B cell (primary cell): ENCODE measurements around the gene FUT7. TPM values are rescaled to one million over a fixed set of nuclear protein-coding genes. Genes with fewer than 3 reads are reported as not detected.

Source experiments
- ATAC-seq: fragments of 200-7000 bp; cut with Tn5 transposase; one replicate; pipeline ENCODE4 v1.10.0; 2021; ENCODE audit warnings: low read depth, mild to moderate bottlenecking, moderate number of reproducible peaks, moderate library complexity
- CTCF ChIA-PET: fragments of 350-600 bp; sonication (Branson Sonifier 250); formaldehyde crosslinking; loops from one replicate; lab custom pipeline; 2021; ENCODE audit warnings: antibody characterized with exemption, inconsistent platforms; lab: Charles Lee
- POLR2A ChIA-PET: fragments of 350-600 bp; sonication (Branson Sonifier 250); formaldehyde crosslinking; loops from one replicate; lab custom pipeline; 2021; ENCODE audit warnings: antibody characterized with exemption; lab: Charles Lee
- DNase-seq: peaks from one replicate; pipeline ENCODE4 v3.0.0; 2013
- H2AFZ ChIP-seq: 2 replicates; pipeline ENCODE4 v1.6.1; 2012; ENCODE audit warnings: mild to moderate bottlenecking, low read depth, low read length; ENCODE audit not compliant: insufficient read depth, poor library complexity, severe bottlenecking
- H3K27ac ChIP-seq, 2 donors: 1 replicate in 1 of 2; 2 replicates in 1 of 2; pipeline ENCODE4 v1.5.1; 2012 to 2013; ENCODE audit warnings: low read length in 2 of 2, mild to moderate bottlenecking in 2 of 2, moderate library complexity in 1 of 2
- H3K27me3 ChIP-seq, 4 experiments: fragments of 200-600 bp in 1 of 4; sonication (generic) in 1 of 4; replicated peaks in 1 of 4; 1 replicate in 2 of 4; 2 replicates in 2 of 4; pipeline versions ENCODE4 v1.6.1 to v1.7.0; 2013 to 2016; ENCODE audit warnings: low read length in 3 of 4, mild to moderate bottlenecking in 2 of 4, mixed read lengths in 1 of 4, moderate library complexity in 1 of 4; ENCODE audit not compliant: insufficient read depth in 4 of 4, control insufficient read depth in 3 of 4; ENCODE audit errors: control extremely low read depth in 1 of 4
- H3K36me3 ChIP-seq, 2 experiments: replicated peaks in 1 of 2; 1 replicate in 1 of 2; 2 replicates in 1 of 2; pipeline versions ENCODE4 v1.6.1 to v1.7.1; 2013; ENCODE audit warnings: low read length in 1 of 2; ENCODE audit not compliant: insufficient read depth in 2 of 2, control insufficient read depth in 1 of 2; ENCODE audit errors: control extremely low read depth in 1 of 2, extremely low read depth in 1 of 2
- H3K4me1 ChIP-seq, 2 donors: fragments of 200-600 bp in 1 of 2; sonication (generic) in 1 of 2; 1 replicate in 1 of 2; 2 replicates in 1 of 2; pipeline versions ENCODE4 v1.5.1 to v1.6.1; 2013 to 2017; ENCODE audit warnings: low read length in 2 of 2; ENCODE audit not compliant: control insufficient read depth in 2 of 2, insufficient read depth in 2 of 2
- H3K4me2 ChIP-seq: replicated peaks from 2 replicates; pipeline ENCODE3; 2012; ENCODE audit warnings: mild to moderate bottlenecking, low read depth, low read length; ENCODE audit not compliant: poor library complexity, severe bottlenecking
- H3K4me3 ChIP-seq, 5 experiments: fragments of 200-600 bp in 1 of 5; sonication (generic) in 1 of 5; 1 replicate in 3 of 5; 2 replicates in 2 of 5; pipeline versions ENCODE4 v1.5.1 to v1.7.0; 2011 to 2016; ENCODE audit warnings: low read length in 4 of 5, mild to moderate bottlenecking in 4 of 5, low read depth in 2 of 5, control low read depth in 1 of 5, moderate library complexity in 1 of 5; ENCODE audit not compliant: insufficient read depth in 1 of 5; ENCODE audit errors: control extremely low read depth in 1 of 5, extremely low read depth in 1 of 5
- H3K79me2 ChIP-seq: fragments of 200-600 bp; sonication (generic); one replicate; pipeline ENCODE4 v1.6.0; 2016; ENCODE audit warnings: low read length; ENCODE audit not compliant: control insufficient read depth, insufficient read depth
- H3K9ac ChIP-seq: fragments of 200-600 bp; sonication (generic); 2 replicates; pipeline ENCODE4 v1.6.1; 2017; ENCODE audit warnings: mild to moderate bottlenecking, low read length, moderate library complexity
- H3K9me3 ChIP-seq, 3 donors: one replicate each; pipeline versions ENCODE4 v1.6.1 to v1.7.1; 2013; ENCODE audit warnings: low read length in 2 of 3; ENCODE audit not compliant: control insufficient read depth in 2 of 3, insufficient read depth in 1 of 3; ENCODE audit errors: control extremely low read depth in 1 of 3
- H4K20me1 ChIP-seq: 2 replicates; pipeline ENCODE4 v1.6.0; 2012; ENCODE audit warnings: mild to moderate bottlenecking, low read length; ENCODE audit not compliant: insufficient read depth, control insufficient read depth, poor library complexity, severe bottlenecking
- H3K27ac Mint-ChIP-seq: one replicate; pipeline ENCODE4 v1.8.0; 2021; ENCODE audit warnings: mixed read lengths
- H3K27me3 Mint-ChIP-seq: one replicate; pipeline ENCODE4 v1.8.0; 2021; ENCODE audit warnings: mixed read lengths
- H3K4me1 Mint-ChIP-seq: one replicate; pipeline ENCODE4 v1.8.0; 2021; ENCODE audit warnings: mixed read lengths
- H3K4me3 Mint-ChIP-seq: one replicate; pipeline ENCODE4 v1.8.0; 2021; ENCODE audit warnings: mixed read lengths
- H3K9me3 Mint-ChIP-seq: one replicate; pipeline ENCODE4 v1.8.0; 2022; ENCODE audit warnings: mixed read lengths; ENCODE audit not compliant: insufficient read depth
- CTCF ChIP-seq: fragments of 200-600 bp; IDR thresholded peaks from one replicate; pipeline ENCODE4 v1.8.0; 2022; ENCODE audit warnings: antibody characterized with exemption, mild to moderate bottlenecking
- EZH2 ChIP-seq: IDR thresholded peaks from 2 replicates; pipeline ENCODE4 v1.6.1; 2012; ENCODE audit warnings: borderline replicate concordance, low read depth, mild to moderate bottlenecking, moderate library complexity, low read length; ENCODE audit not compliant: insufficient read depth, poor library complexity, severe bottlenecking
- WGBS: methylation state at CpG from one replicate; pipeline ENCODE4 v1.1.5; 2013; ENCODE audit warnings: missing lambda C conversion rate; ENCODE audit not compliant: insufficient coverage; 5-methylcytosine and 5-hydroxymethylcytosine counted together
- intact Hi-C: fragments of 100-400 bp; cut with micrococcal nuclease; formaldehyde crosslinking; loops from one replicate; pipeline ENCODE4 v1.10.0; 2022
- polyA plus RNA-seq: library from polyadenylated mRNA; depleted of rRNA; stranded (reverse); fragments of >200 nt; gene quantifications from 2 replicates; pipeline ENCODE4 v1.2.3, GENCODE V29; 2012
- total RNA-seq, 2 donors: library from RNA; stranded (reverse); fragments of 120-200 nt in 1 of 2; gene quantifications; 1 replicate in 1 of 2; 2 replicates in 1 of 2; pipeline versions ENCODE4 v1.2.3 to v1.2.4, GENCODE V29; 2013 to 2022

The FUT7 gene
- total and polyA plus RNA-seq, 2 donors (not counting 1 experiment from before 2014, with no cell fraction given), result 7.3 to 8.2 TPM

GRCh38 chr9:137025517-137025966 lies 6.3 kb downstream of the FUT7 start:
- Histone ChIP-seq H3K4me1 (peaks cover 25 to 42% of the 10 kb centered on the region in 2 donors), H3K9ac (no peak overlapping the region), H3K4me3 (no peak overlapping the region), H3K9me3 (peaks cover 0 to 12% (median 0%) of the 10 kb centered on the region in 3 donors), H3K4me2 (no peak overlapping the region), H4K20me1 (peaks cover 11% of the 10 kb centered on the region), H3K79me2 (no peaks in the 10 kb centered on the region), H3K27me3 (no peaks in the 10 kb centered on the region), H3K36me3 (no peaks in the 10 kb centered on the region), H2AFZ (no peak overlapping the region), H3K27ac (peak overlapping the region in 1 of 2 donors; percentile 39)
- H3K27me3 Mint-ChIP-seq, result no peaks in the 10 kb centered on the region
- H3K9me3 Mint-ChIP-seq, result no peaks in the 10 kb centered on the region
- POLR2A ChIA-PET, result interaction anchor here (0.6 kb wide), 1 partner anchor 22 kb away, joined by 5 read pairs; no protein-coding TSS in a partner anchor
- ATAC-seq (peak; percentile 15), DNase-seq (peak; percentile 74)
- peak overlapping the region; percentile 41 for H3K4me3 Mint-ChIP-seq
- TF ChIP-seq CTCF (no peak), EZH2 (no peak)
- intact Hi-C loops, result loop anchor here (1.0 kb wide), 1 partner anchor 75 kb away; no protein-coding TSS in a partner anchor
- 65% methylated on average over 20 of the region's 21 CpGs for whole genome bisulfite sequencing
- CTCF ChIA-PET, result interaction anchor here (0.7 to 5.9 kb wide), 13 partner anchors 9 to 238 kb away, joined by 3 to 49 read pairs (median 6); partner anchors contain the start of genes CLIC3, NPDC1 and SAPCD2
- H3K27ac Mint-ChIP-seq, result peak overlapping the region; percentile 56
- H3K4me1 Mint-ChIP-seq, result peaks cover 36% of the 10 kb centered on the region

GRCh38 chr9:137023583-137023991 lies 8.3 kb downstream of the FUT7 start:
- peaks cover 7 to 22% of the 10 kb centered on the region in 2 donors for H3K4me1 ChIP-seq
- Mint-ChIP-seq H3K4me3 (no peak overlapping the region), H3K27me3 (no peaks in the 10 kb centered on the region), H3K27ac (no peak overlapping the region), H3K9me3 (no peaks in the 10 kb centered on the region), H3K4me1 (peaks cover 17% of the 10 kb centered on the region)
- H2AFZ ChIP-seq, result no peak overlapping the region
- H3K27me3 ChIP-seq, result no peaks in the 10 kb centered on the region
- H4K20me1 ChIP-seq, result peaks cover 4% of the 10 kb centered on the region
- no peak overlapping the region for H3K4me2 ChIP-seq
- DNase-seq, result no peak
- ATAC-seq, result no peak
- H3K36me3 ChIP-seq, result no peaks in the 10 kb centered on the region
- H3K4me3 ChIP-seq, result no peak overlapping the region
- no peak overlapping the region for H3K9ac ChIP-seq
- peaks cover 0 to 9% (median 0%) of the 10 kb centered on the region in 3 donors for H3K9me3 ChIP-seq
- intact Hi-C loops, result no loop called here
- POLR2A ChIA-PET, result no interaction called here
- H3K79me2 ChIP-seq, result no peaks in the 10 kb centered on the region
- TF ChIP-seq EZH2 (no peak), CTCF (no peak)
- no peak overlapping the region for H3K27ac ChIP-seq
- WGBS, result 94% methylated on average over 11 of the region's 15 CpGs
- CTCF ChIA-PET, result no interaction called here
